Fibroblast of lung (primary cell): Measurements from ENCODE around the gene UCK2. TPM values are rescaled to one million over a fixed set of nuclear protein-coding genes. Genes with fewer than 3 reads are reported as not detected.

Source experiments
- DNase-seq, 2 donors: peaks; one replicate each; pipeline versions ENCODE4 v3.0.0 to v3.0.0-alpha.2; 2010; ENCODE audit warnings: low read depth in 2 of 2
- H2AFZ ChIP-seq: 2 replicates; pipeline ENCODE4 v1.5.1; 2012; ENCODE audit warnings: low read length, control low read depth, inconsistent platforms
- H3K27ac ChIP-seq: 2 replicates; pipeline ENCODE4 v1.5.1; 2011; ENCODE audit warnings: low read length, control low read depth; ENCODE audit not compliant: insufficient read depth
- H3K27me3 ChIP-seq: 2 replicates; pipeline ENCODE4 v1.5.1; 2011; ENCODE audit warnings: mild to moderate bottlenecking, low read length; ENCODE audit not compliant: control insufficient read depth, insufficient read depth
- H3K36me3 ChIP-seq: 2 replicates; pipeline ENCODE4 v1.5.1; 2011; ENCODE audit warnings: low read length; ENCODE audit not compliant: control insufficient read depth, insufficient read depth
- H3K4me1 ChIP-seq: 2 replicates; pipeline ENCODE4 v1.5.1; 2011; ENCODE audit warnings: low read length; ENCODE audit not compliant: control insufficient read depth, insufficient read depth; ENCODE audit errors: extremely low read depth
- H3K4me2 ChIP-seq: 2 replicates; pipeline ENCODE4 v1.5.1; 2011; ENCODE audit warnings: low read length, control low read depth; ENCODE audit not compliant: insufficient read depth; ENCODE audit errors: extremely low read depth
- H3K4me3 ChIP-seq, 4 experiments: fragments of 200-600 bp in 1 of 4; sonication (generic) in 1 of 4; replicated peaks in 1 of 4; 2 replicates each; pipeline ENCODE4 v1.5.1; 2011 to 2016; ENCODE audit warnings: low read length in 4 of 4, low read depth in 3 of 4, mild to moderate bottlenecking in 3 of 4, control low read depth in 2 of 4, inconsistent platforms in 1 of 4, mixed read lengths in 1 of 4; ENCODE audit not compliant: insufficient read depth in 1 of 4; ENCODE audit errors: control extremely low read depth in 1 of 4
- H3K79me2 ChIP-seq: 2 replicates; pipeline ENCODE4 v1.5.1; 2012; ENCODE audit warnings: mild to moderate bottlenecking, low read length, inconsistent platforms; ENCODE audit not compliant: control insufficient read depth, insufficient read depth
- H3K9ac ChIP-seq: 2 replicates; pipeline ENCODE4 v1.5.1; 2011; ENCODE audit warnings: mild to moderate bottlenecking, low read length, control low read depth; ENCODE audit not compliant: insufficient read depth
- H3K9me3 ChIP-seq: 2 replicates; pipeline ENCODE4 v1.5.1; 2012; ENCODE audit warnings: low read depth, low read length; ENCODE audit not compliant: control insufficient read depth, insufficient read depth
- H4K20me1 ChIP-seq: 2 replicates; pipeline ENCODE4 v1.5.1; 2011; ENCODE audit warnings: low read length; ENCODE audit not compliant: control insufficient read depth, insufficient read depth; ENCODE audit errors: extremely low read depth
- EZH2 ChIP-seq: IDR thresholded peaks from 2 replicates; pipeline ENCODE4 v1.5.1; 2012; ENCODE audit warnings: low read length, control low read depth, mild to moderate bottlenecking; ENCODE audit errors: missing control alignments
- polyA plus RNA-seq, 2 donors: library from polyadenylated mRNA; depleted of rRNA in 1 of 2; stranded (reverse) in 1 of 2; unstranded in 1 of 2; fragments of >200 nt; gene quantifications; 2 replicates each; pipeline ENCODE4 v1.2.1, GENCODE V29; 2011 to 2012; ENCODE audit warnings: missing spikeins in 1 of 2
- total RNA-seq: library from RNA; depleted of rRNA; stranded (reverse); fragments of >200 nt; gene quantifications from 2 replicates; pipeline ENCODE4 v1.2.1, GENCODE V29; 2014
- TF ChIP-seq, protein P1 (sequence below), 2 donors: IDR thresholded peaks in 1 of 2; conservative IDR thresholded peaks in 1 of 2; 1 replicate in 1 of 2; 2 replicates in 1 of 2; pipeline ENCODE4 v1.5.1; 2011 to 2012; ENCODE audit warnings: low read length in 2 of 2, control low read depth in 1 of 2, inconsistent platforms in 1 of 2, low read depth in 1 of 2, mild to moderate bottlenecking in 1 of 2

The UCK2 gene
- total and polyA plus RNA-seq, 2 donors (not counting 1 experiment from before 2014, with no cell fraction given): 95.1 to 99.0 TPM

DNA sequence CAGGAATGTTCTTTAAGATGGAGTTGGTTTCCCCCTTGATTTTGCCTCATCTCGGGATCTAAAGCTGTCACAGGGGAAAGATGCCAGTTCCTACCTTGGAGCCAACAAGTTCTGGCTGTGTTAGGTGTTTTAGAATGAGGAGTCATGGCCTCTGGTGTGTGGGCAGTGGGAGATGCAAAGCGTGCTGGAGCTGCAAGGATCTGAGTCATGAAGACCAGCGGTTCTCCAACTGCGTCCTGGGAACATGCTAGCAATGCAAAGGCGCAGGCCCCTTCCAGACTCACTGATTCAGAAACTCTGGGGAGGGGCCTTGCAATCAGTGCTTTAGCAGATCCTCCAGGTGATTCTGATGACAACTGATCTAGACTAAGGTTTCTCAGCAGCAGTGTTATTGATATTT, 109.1 kb downstream of the UCK2 start:
- Histone ChIP-seq H3K4me1 (no peaks in the 10 kb centered on the region), H3K4me2 (no peak overlapping the region), H3K79me2 (no peaks in the 10 kb centered on the region), H3K9me3 (no peaks in the 10 kb centered on the region), H3K9ac (no peak overlapping the region), H3K27ac (no peak overlapping the region), H3K36me3 (no peaks in the 10 kb centered on the region), H2AFZ (no peak overlapping the region), H3K27me3 (no peaks in the 10 kb centered on the region), H3K4me3 (no peak overlapping the region), H4K20me1 (no peaks in the 10 kb centered on the region)
- TF ChIP-seq EZH2: no peak
- TF ChIP-seq, protein P1, sequence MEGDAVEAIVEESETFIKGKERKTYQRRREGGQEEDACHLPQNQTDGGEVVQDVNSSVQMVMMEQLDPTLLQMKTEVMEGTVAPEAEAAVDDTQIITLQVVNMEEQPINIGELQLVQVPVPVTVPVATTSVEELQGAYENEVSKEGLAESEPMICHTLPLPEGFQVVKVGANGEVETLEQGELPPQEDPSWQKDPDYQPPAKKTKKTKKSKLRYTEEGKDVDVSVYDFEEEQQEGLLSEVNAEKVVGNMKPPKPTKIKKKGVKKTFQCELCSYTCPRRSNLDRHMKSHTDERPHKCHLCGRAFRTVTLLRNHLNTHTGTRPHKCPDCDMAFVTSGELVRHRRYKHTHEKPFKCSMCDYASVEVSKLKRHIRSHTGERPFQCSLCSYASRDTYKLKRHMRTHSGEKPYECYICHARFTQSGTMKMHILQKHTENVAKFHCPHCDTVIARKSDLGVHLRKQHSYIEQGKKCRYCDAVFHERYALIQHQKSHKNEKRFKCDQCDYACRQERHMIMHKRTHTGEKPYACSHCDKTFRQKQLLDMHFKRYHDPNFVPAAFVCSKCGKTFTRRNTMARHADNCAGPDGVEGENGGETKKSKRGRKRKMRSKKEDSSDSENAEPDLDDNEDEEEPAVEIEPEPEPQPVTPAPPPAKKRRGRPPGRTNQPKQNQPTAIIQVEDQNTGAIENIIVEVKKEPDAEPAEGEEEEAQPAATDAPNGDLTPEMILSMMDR (conservative IDR thresholded peaks at IDR 0.05 in 1 of 2, IDR thresholded peaks at IDR 0.05 in 1 of 2; ENCODE audit: low read depth in 1 of 2, low read length in 2 of 2): no peak
- DNase-seq: peak in 1 of 2 donors; percentile 8

DNA sequence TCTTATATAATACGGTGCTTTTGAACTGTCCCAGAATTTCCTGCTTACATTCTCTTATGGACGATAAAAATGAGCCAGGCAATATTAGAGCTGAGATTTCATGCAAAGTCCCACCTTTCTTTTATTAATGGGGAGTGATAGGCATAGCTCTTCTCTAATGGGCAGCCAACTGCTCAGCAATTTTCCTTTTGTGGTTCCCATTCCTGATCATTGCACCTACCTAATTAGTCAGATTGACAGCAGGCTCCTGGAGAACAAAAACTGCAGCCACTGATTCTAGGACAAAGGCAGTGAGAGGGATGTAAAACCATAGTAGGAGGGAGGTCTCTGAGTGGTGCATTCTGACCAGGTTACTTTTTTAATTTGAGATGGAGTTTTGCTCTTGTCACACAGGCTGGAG, 110.4 kb downstream of the UCK2 start:
- H3K79me2 ChIP-seq: no peaks in the 10 kb centered on the region
- TF ChIP-seq EZH2: no peak
- TF ChIP-seq, protein P1 (conservative IDR thresholded peaks at IDR 0.05 in 1 of 2, IDR thresholded peaks at IDR 0.05 in 1 of 2; ENCODE audit: low read depth in 1 of 2, low read length in 2 of 2): no peak
- H2AFZ ChIP-seq: no peak overlapping the region
- DNase-seq: no peak
- no peaks in the 10 kb centered on the region for H3K36me3 ChIP-seq
- no peaks in the 10 kb centered on the region for H3K27me3 ChIP-seq
- H3K9ac ChIP-seq: no peak overlapping the region
- no peak overlapping the region for H3K4me3 ChIP-seq
- peaks cover 2% of the 10 kb centered on the region for H4K20me1 ChIP-seq
- H3K4me2 ChIP-seq: no peak overlapping the region
- H3K9me3 ChIP-seq: no peaks in the 10 kb centered on the region
- H3K4me1 ChIP-seq: no peaks in the 10 kb centered on the region
- H3K27ac ChIP-seq: no peak overlapping the region

DNA sequence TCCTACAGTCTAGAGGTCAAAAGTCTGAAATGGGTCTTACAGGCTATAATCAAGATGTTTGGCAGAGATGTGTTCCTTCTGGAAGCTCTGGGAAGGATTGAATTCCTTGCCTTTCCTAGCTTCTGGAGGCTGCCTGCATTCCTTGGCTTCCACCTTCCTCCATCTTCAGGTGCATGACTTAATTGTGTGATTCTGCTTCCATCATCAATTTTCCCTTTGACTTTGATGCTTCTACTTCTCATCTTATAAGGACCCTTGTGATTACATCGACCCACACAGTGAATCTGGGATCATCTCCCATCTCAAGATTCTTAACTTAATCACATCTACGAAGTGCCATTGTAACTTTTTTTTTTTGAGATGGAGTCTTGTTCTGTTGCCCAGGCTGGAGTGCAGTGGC, 111.4 kb downstream of the UCK2 start:
- Histone ChIP-seq H3K27ac (no peak overlapping the region), H3K4me3 (no peak overlapping the region), H4K20me1 (peaks cover 2% of the 10 kb centered on the region), H2AFZ (no peak overlapping the region), H3K79me2 (no peaks in the 10 kb centered on the region), H3K27me3 (no peaks in the 10 kb centered on the region), H3K4me1 (no peaks in the 10 kb centered on the region), H3K4me2 (no peak overlapping the region), H3K9me3 (no peaks in the 10 kb centered on the region), H3K9ac (no peak overlapping the region), H3K36me3 (no peaks in the 10 kb centered on the region)
- TF ChIP-seq, protein P1 (conservative IDR thresholded peaks at IDR 0.05 in 1 of 2, IDR thresholded peaks at IDR 0.05 in 1 of 2; ENCODE audit: low read depth in 1 of 2, low read length in 2 of 2): no peak
- TF ChIP-seq EZH2: no peak
- DNase-seq: no peak
